Activated naive CD8-positive, alpha-beta T cell treated with anti-CD3 and anti-CD28 coated beads, Interleukin-2, amount 50 U/mL, for 24 hours (primary cell): ENCODE data around the gene PCSK1N.
"Not testable (repeated sequence)": the region's sequence is repeated elsewhere in the genome, so short reads cannot be mapped to it uniquely, and the experiment has no call there.

Source experiments
- ATAC-seq: fragments of 150-1000 bp; cut with Tn5 transposase; one replicate; pipeline ENCODE4 v1.10.0; 2021
- DNase-seq: peaks from one replicate; pipeline ENCODE4 v3.0.0; 2021
- H3K27ac Mint-ChIP-seq: one replicate; pipeline ENCODE4 v1.8.0; 2021; ENCODE audit warnings: mild to moderate bottlenecking, mixed read lengths
- H3K27me3 Mint-ChIP-seq: one replicate; pipeline ENCODE4 v1.8.0; 2021; ENCODE audit warnings: mixed read lengths
- H3K36me3 Mint-ChIP-seq: one replicate; pipeline ENCODE4 v1.8.0; 2021; ENCODE audit warnings: low read depth, mixed read lengths
- H3K4me1 Mint-ChIP-seq: one replicate; pipeline ENCODE4 v1.8.0; 2021; ENCODE audit warnings: mixed read lengths
- H3K4me3 Mint-ChIP-seq: one replicate; pipeline ENCODE4 v1.8.0; 2021; ENCODE audit warnings: mild to moderate bottlenecking, moderate library complexity, mixed read lengths
- H3K9me3 Mint-ChIP-seq: one replicate; pipeline ENCODE4 v1.8.0; 2021; ENCODE audit warnings: mixed read lengths

Gene PCSK1N, protein sequence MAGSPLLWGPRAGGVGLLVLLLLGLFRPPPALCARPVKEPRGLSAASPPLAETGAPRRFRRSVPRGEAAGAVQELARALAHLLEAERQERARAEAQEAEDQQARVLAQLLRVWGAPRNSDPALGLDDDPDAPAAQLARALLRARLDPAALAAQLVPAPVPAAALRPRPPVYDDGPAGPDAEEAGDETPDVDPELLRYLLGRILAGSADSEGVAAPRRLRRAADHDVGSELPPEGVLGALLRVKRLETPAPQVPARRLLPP

GRCh38 chrX:48835524-48836329, at the start of gene PCSK1N:
TSS of gene PCSK1N (minus strand) at chrX:48835610. CDS start at chrX:48835532, 78 bp downstream.
- DNase-seq (peak; percentile 41), ATAC-seq (peak; percentile 73)
- Mint-ChIP-seq H3K4me3 (peak within 1 kb of the TSS; percentile 87), H3K27ac (peak within 1 kb of the TSS; percentile 49), H3K36me3 (no peaks in the 10 kb centered on the region), H3K9me3 (no peaks in the 10 kb centered on the region), H3K4me1 (peaks cover 16% of the 10 kb centered on the region), H3K27me3 (peaks cover 37% of the 10 kb centered on the region)

- ATAC-seq, result no peak
- no peaks in the 10 kb centered on the region for H3K4me1 Mint-ChIP-seq
- no peak for DNase-seq
- no peak overlapping the region for H3K27ac Mint-ChIP-seq
- no peaks in the 10 kb centered on the region for H3K27me3 Mint-ChIP-seq
- no peak overlapping the region for H3K4me3 Mint-ChIP-seq
- no peaks in the 10 kb centered on the region for H3K36me3 Mint-ChIP-seq
- H3K9me3 Mint-ChIP-seq, result no peaks in the 10 kb centered on the region
Measured at GRCh38 chrX:48883729-48884128, 48.3 kb upstream of the PCSK1N start.

DNA sequence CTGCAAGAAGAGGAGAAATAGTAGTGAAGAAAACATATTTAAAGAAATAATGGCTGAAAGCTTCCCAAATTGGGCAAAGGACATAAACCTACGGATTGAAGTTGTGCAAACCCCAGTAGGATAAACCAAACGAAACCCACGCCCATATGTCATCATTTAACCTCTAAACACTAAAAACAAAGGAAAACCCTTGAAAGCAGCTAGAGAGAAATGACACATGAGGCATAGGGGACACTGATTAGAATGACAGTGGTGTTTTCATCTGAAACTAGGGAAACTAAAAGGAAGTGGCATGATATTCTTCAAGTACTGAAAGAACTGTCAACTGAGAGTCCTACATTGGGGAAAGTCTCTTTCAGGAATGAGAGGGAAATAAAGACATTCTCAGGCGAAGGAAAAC, 41.5 kb upstream of the PCSK1N start:
- H3K4me3 Mint-ChIP-seq, H3K27me3 Mint-ChIP-seq, H3K9me3 Mint-ChIP-seq, H3K36me3 Mint-ChIP-seq, H3K27ac Mint-ChIP-seq, DNase-seq, H3K4me1 Mint-ChIP-seq, ATAC-seq: not testable (repeated sequence)

DNA sequence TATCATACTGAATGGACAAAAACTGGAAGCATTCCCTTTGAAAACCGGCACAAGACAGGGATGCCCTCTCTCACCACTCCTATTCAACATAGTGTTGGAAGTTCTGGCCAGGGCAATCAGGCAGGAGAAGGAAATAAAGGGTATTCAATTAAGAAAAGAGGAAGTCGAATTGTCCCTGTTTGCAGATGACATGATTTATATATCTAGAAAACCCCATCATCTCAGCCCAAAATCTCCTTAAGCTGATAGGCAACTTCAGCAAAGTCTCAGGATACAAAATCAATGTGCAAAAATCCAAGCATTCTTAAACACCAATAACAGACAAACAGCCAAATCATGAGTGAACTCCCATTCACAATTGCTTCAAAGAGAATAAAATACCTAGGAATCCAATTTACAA, 36.6 kb upstream of the PCSK1N start:
- not testable (repeated sequence) for H3K27ac Mint-ChIP-seq, DNase-seq, H3K27me3 Mint-ChIP-seq, H3K36me3 Mint-ChIP-seq, ATAC-seq, H3K9me3 Mint-ChIP-seq, H3K4me3 Mint-ChIP-seq, H3K4me1 Mint-ChIP-seq

GRCh38 chrX:48864210-48864609, 28.8 kb upstream of the PCSK1N start:
- Mint-ChIP-seq H3K4me1 (no peaks in the 10 kb centered on the region), H3K9me3 (no peaks in the 10 kb centered on the region), H3K27me3 (no peaks in the 10 kb centered on the region), H3K27ac (no peak overlapping the region), H3K4me3 (no peak overlapping the region), H3K36me3 (no peaks in the 10 kb centered on the region)
- ATAC-seq, result no peak
- no peak for DNase-seq

DNA sequence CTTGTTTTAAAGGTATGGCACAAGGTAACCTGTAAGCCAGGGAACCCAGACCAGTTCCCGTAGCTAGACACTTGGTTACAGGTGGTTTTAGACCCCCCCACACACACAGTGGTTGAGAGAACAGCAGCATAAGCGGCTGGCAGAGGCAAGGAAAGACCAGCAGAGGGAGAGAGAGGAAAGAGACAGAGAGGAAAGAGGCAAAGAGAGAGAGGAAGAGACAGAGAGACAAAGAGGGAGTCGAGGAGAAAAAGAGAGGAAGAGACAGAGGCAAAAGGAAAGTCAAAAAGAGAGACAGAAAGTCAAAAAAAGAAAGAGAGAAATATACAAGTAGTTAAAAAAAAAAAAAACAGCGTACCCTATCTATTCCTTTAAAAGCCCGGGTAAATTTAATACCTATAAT, 19.5 kb upstream of the PCSK1N start:
- peaks cover 2% of the 10 kb centered on the region for H3K27me3 Mint-ChIP-seq
- H3K9me3 Mint-ChIP-seq, result no peaks in the 10 kb centered on the region
- H3K27ac Mint-ChIP-seq, result no peak overlapping the region
- H3K4me3 Mint-ChIP-seq, result no peak overlapping the region
- H3K4me1 Mint-ChIP-seq, result no peaks in the 10 kb centered on the region
- ATAC-seq, result no peak
- no peak for DNase-seq
- no peaks in the 10 kb centered on the region for H3K36me3 Mint-ChIP-seq

GRCh38 chrX:48854121-48854804, 18.9 kb upstream of the PCSK1N start:
- not testable (repeated sequence) for H3K27me3 Mint-ChIP-seq, H3K36me3 Mint-ChIP-seq, ATAC-seq, H3K27ac Mint-ChIP-seq, H3K4me1 Mint-ChIP-seq, DNase-seq, H3K4me3 Mint-ChIP-seq, H3K9me3 Mint-ChIP-seq

- H3K4me1 Mint-ChIP-seq, DNase-seq, H3K27me3 Mint-ChIP-seq, ATAC-seq, H3K9me3 Mint-ChIP-seq, H3K27ac Mint-ChIP-seq, H3K4me3 Mint-ChIP-seq, H3K36me3 Mint-ChIP-seq: not testable (repeated sequence)
Measured at GRCh38 chrX:48853494-48853893, 18.1 kb upstream of the PCSK1N start.

DNA sequence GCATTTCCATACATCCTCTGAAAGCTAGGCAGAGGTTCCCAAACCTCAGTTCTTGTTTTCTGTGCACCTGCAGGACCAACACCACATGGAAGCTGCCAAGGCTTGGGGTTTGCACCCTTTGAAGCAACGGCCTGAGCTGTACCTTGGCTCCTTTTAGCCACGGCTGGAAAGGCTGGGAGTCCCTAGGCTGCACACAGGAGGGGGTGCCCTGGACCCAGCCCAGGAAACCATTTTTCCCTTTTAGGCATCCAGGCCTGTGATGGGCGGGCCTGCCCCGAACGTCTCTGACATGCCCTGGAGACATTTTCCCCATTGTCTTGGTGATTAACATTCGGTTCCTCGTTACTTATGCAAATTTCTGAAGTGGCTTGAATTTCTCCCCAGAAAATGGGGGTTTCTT, 17.4 kb upstream of the PCSK1N start:
- H3K27ac Mint-ChIP-seq, result no peak overlapping the region
- no peak overlapping the region for H3K4me3 Mint-ChIP-seq

GRCh38 chrX:48848847-48849246, 13.4 kb upstream of the PCSK1N start:
- Mint-ChIP-seq H3K27me3 (peaks cover under 1% of the 10 kb centered on the region), H3K36me3 (no peaks in the 10 kb centered on the region), H3K9me3 (no peaks in the 10 kb centered on the region), H3K4me1 (peaks cover 4% of the 10 kb centered on the region), H3K4me3 (no peak overlapping the region), H3K27ac (no peak overlapping the region)
- ATAC-seq (no peak), DNase-seq (no peak)

More for the DNA sequence above, 17.4 kb upstream of the PCSK1N start:
- H3K9me3 Mint-ChIP-seq, result no peaks in the 10 kb centered on the region
- DNase-seq (no peak), ATAC-seq (no peak)
- peaks cover 2% of the 10 kb centered on the region for H3K27me3 Mint-ChIP-seq
- no peaks in the 10 kb centered on the region for H3K36me3 Mint-ChIP-seq
- H3K4me1 Mint-ChIP-seq, result peaks cover 4% of the 10 kb centered on the region

GRCh38 chrX:48839686-48840085, 4.3 kb upstream of the PCSK1N start:
- no peak overlapping the region for H3K4me3 Mint-ChIP-seq
- H3K27me3 Mint-ChIP-seq, result peaks cover 16% of the 10 kb centered on the region
- peaks cover 8% of the 10 kb centered on the region for H3K4me1 Mint-ChIP-seq
- H3K9me3 Mint-ChIP-seq, result no peaks in the 10 kb centered on the region
- DNase-seq, result no peak
- H3K27ac Mint-ChIP-seq, result no peak overlapping the region
- no peak for ATAC-seq
- H3K36me3 Mint-ChIP-seq, result no peaks in the 10 kb centered on the region

DNA sequence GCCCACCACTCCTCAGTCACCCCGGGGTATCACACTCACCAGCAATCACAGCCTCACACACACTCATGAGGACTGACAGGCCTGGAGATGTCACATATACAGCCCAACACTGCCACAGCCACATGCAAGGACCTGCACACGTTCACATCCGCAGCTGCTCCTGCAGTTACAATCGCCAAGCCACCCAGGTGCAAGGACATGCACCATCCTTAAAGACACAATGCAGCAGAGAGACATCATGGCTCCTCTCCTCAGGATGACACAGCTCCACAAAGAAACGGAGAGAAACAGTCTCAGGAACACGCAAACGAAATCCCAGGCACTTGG, 1.1 kb downstream of the PCSK1N start:
- DNase-seq (no peak), ATAC-seq (no peak)
- Mint-ChIP-seq H3K4me1 (peaks cover 16% of the 10 kb centered on the region), H3K27ac (peak overlapping the region; percentile 49), H3K36me3 (no peaks in the 10 kb centered on the region), H3K27me3 (peaks cover 41% of the 10 kb centered on the region), H3K9me3 (no peaks in the 10 kb centered on the region), H3K4me3 (peak overlapping the region; percentile 87)

- ATAC-seq (no peak), DNase-seq (no peak)
- no peaks in the 10 kb centered on the region for H3K9me3 Mint-ChIP-seq
- H3K27ac Mint-ChIP-seq, result no peak overlapping the region
- no peaks in the 10 kb centered on the region for H3K36me3 Mint-ChIP-seq
- H3K27me3 Mint-ChIP-seq, result peaks cover 41% of the 10 kb centered on the region
- H3K4me1 Mint-ChIP-seq, result peaks cover 16% of the 10 kb centered on the region
- H3K4me3 Mint-ChIP-seq, result no peak overlapping the region
Measured at GRCh38 chrX:48833542-48834138, 1.8 kb downstream of the PCSK1N start.

GRCh38 chrX:48831909-48832291, 3.5 kb downstream of the PCSK1N start:
- no peak overlapping the region for H3K27ac Mint-ChIP-seq
- H3K27me3 Mint-ChIP-seq, result peaks cover 52% of the 10 kb centered on the region

More at GRCh38 chrX:48831909-48832291, 3.5 kb downstream of the PCSK1N start:
- no peak overlapping the region for H3K4me3 Mint-ChIP-seq
- H3K36me3 Mint-ChIP-seq, result no peaks in the 10 kb centered on the region
- H3K9me3 Mint-ChIP-seq, result no peaks in the 10 kb centered on the region
- no peak for DNase-seq
- no peak for ATAC-seq
- peaks cover 20% of the 10 kb centered on the region for H3K4me1 Mint-ChIP-seq
